Measurements from ENCODE around the gene CNTRL. TPM values are rescaled to one million over a fixed set of nuclear protein-coding genes. Genes with fewer than 3 reads are reported as not detected.

The CNTRL gene
- total and polyA plus RNA-seq, 2 of the 8 experiments (the other 6 are each of a cell fraction or from before 2014, with no cell fraction given): 5.1 to 13.9 TPM

GRCh38 chr9:121138561-121138960, 63.8 kb downstream of the CNTRL start (continued):
- TF ChIP-seq POLR2A (IDR thresholded peaks at IDR 0.05; ENCODE audit: control extremely low read depth in 1 of 2, low read depth in 2 of 2, low read length in 2 of 2): no peak
